Medulla oblongata (tissue), 1 donor: ENCODE results near the gene RYR2.

Source experiments
- DNase-seq: peaks from one replicate; pipeline ENCODE4 v3.0.0-alpha.2; 2015; ENCODE audit errors: extremely low spot score

The RYR2 gene

GRCh38 chr1:237201155-237201554 lies 159.2 kb downstream of the RYR2 start:
- DNase-seq: no peak

GRCh38 chr1:237204841-237205240 lies 162.9 kb downstream of the RYR2 start:
- DNase-seq: no peak

GRCh38 chr1:237205400-237206064 lies 163.5 kb downstream of the RYR2 start:
- DNase-seq: no peak

- no peak for DNase-seq
These were observed 164.1 kb downstream of the RYR2 start for GRCh38 chr1:237206065-237206414.

GRCh38 chr1:237211031-237211430 lies 169.0 kb downstream of the RYR2 start:
- no peak for DNase-seq

- DNase-seq: no peak
These were observed 169.6 kb downstream of the RYR2 start for GRCh38 chr1:237211540-237211939.

GRCh38 chr1:237219751-237220642 lies 178.0 kb downstream of the RYR2 start:
- no peak for DNase-seq

- no peak for DNase-seq
These were observed 181.4 kb downstream of the RYR2 start for GRCh38 chr1:237223419-237223818.

- DNase-seq: no peak
These were observed 184.4 kb downstream of the RYR2 start for GRCh38 chr1:237226177-237226944.

GRCh38 chr1:237227476-237227875 lies 185.5 kb downstream of the RYR2 start:
- no peak for DNase-seq

- DNase-seq: no peak
These were observed 186.4 kb downstream of the RYR2 start for GRCh38 chr1:237228421-237228820.

GRCh38 chr1:237229333-237229732 lies 187.3 kb downstream of the RYR2 start:
- DNase-seq: no peak

- no peak for DNase-seq
These were observed 190.5 kb downstream of the RYR2 start for GRCh38 chr1:237232501-237232900.

GRCh38 chr1:237235091-237235490 lies 193.1 kb downstream of the RYR2 start:
- no peak for DNase-seq

GRCh38 chr1:237237721-237238120 lies 195.7 kb downstream of the RYR2 start:
- no peak for DNase-seq

- no peak for DNase-seq
These were observed 197.3 kb downstream of the RYR2 start for GRCh38 chr1:237239248-237239647.

- DNase-seq: no peak
These were observed 199.1 kb downstream of the RYR2 start for GRCh38 chr1:237241038-237241437.

- no peak for DNase-seq
These were observed 202.8 kb downstream of the RYR2 start for GRCh38 chr1:237244778-237245177.

GRCh38 chr1:237247442-237247841 lies 205.5 kb downstream of the RYR2 start:
- DNase-seq: no peak

GRCh38 chr1:237249120-237249519 lies 207.1 kb downstream of the RYR2 start:
- DNase-seq: no peak

- DNase-seq: no peak
These were observed 208.1 kb downstream of the RYR2 start for GRCh38 chr1:237250055-237250454.

GRCh38 chr1:237255071-237255470 lies 213.1 kb downstream of the RYR2 start:
- no peak for DNase-seq
